WTC11 (cell line): ENCODE measurements around the gene GRIN1. TPM values are rescaled to one million over a fixed set of nuclear protein-coding genes. Genes with fewer than 3 reads are reported as not detected.

ENCODE experiments used
- ATAC-seq: fragments of 200-7000 bp; cut with Tn5 transposase; 2 replicates; pipeline ENCODE4 v1.10.0; 2021; ENCODE audit warnings: mild to moderate bottlenecking, moderate library complexity
- CTCF ChIA-PET: fragments of 300-600 bp; sonication (Branson Sonifier 250); formaldehyde crosslinking; loops from one replicate; lab custom pipeline; 2021; ENCODE audit warnings: antibody characterized with exemption; lab: Charles Lee
- POLR2A ChIA-PET: fragments of 350-600 bp; sonication (Branson Sonifier 250); formaldehyde crosslinking; loops from one replicate; lab custom pipeline; 2021; ENCODE audit warnings: antibody characterized with exemption; lab: Charles Lee
- DNase-seq: peaks from one replicate; pipeline ENCODE4 v3.0.0; 2021; ENCODE audit warnings: low spot score
- H3K27ac Mint-ChIP-seq: 2 replicates; pipeline ENCODE4 v1.8.0; 2021; ENCODE audit warnings: mixed read lengths
- H3K27me3 Mint-ChIP-seq: 2 replicates; pipeline ENCODE4 v1.8.0; 2021; ENCODE audit warnings: low read depth, mild to moderate bottlenecking, moderate library complexity, mixed read lengths
- H3K36me3 Mint-ChIP-seq: 2 replicates; pipeline ENCODE4 v1.8.0; 2021; ENCODE audit warnings: mixed read lengths
- H3K4me1 Mint-ChIP-seq: 2 replicates; pipeline ENCODE4 v1.8.0; 2022; ENCODE audit warnings: mixed read lengths
- H3K4me3 Mint-ChIP-seq: 2 replicates; pipeline ENCODE4 v1.8.0; 2021; ENCODE audit warnings: mild to moderate bottlenecking, moderate library complexity, mixed read lengths
- H3K9me3 Mint-ChIP-seq: 2 replicates; pipeline ENCODE4 v1.8.0; 2021; ENCODE audit warnings: mixed read lengths
- AR ChIP-seq: fragments of 250-450 bp; sonication (Bioruptor Pico); IDR thresholded peaks from 2 replicates; pipeline ENCODE4 v1.9.0; 2021; ENCODE audit warnings: mild to moderate bottlenecking
- EMX1 ChIP-seq: fragments of 250-450 bp; sonication (Bioruptor Pico); IDR thresholded peaks from 2 replicates; pipeline ENCODE4 v1.8.0; 2021; ENCODE audit warnings: mild to moderate bottlenecking
- ETV6 ChIP-seq: sonication (generic); formaldehyde crosslinking; IDR thresholded peaks from 2 replicates; pipeline ENCODE4 v1.8.1; 2022; ENCODE audit warnings: mild to moderate bottlenecking, missing genetic modification reagents
- FOXK1 ChIP-seq: sonication (generic); formaldehyde crosslinking; IDR thresholded peaks from 2 replicates; pipeline ENCODE4 v1.8.0; 2022; ENCODE audit warnings: mild to moderate bottlenecking, moderate library complexity, missing genetic modification reagents
- GABPB1 ChIP-seq: sonication (generic); formaldehyde crosslinking; IDR thresholded peaks from 2 replicates; pipeline ENCODE4 v1.8.1; 2023; ENCODE audit warnings: mild to moderate bottlenecking, missing genetic modification reagents
- GTF2I ChIP-seq: fragments of 250-450 bp; sonication (Bioruptor Pico); conservative IDR thresholded peaks from 2 replicates; pipeline ENCODE4 v1.4.0; 2021; ENCODE audit warnings: mild to moderate bottlenecking
- IRF2 ChIP-seq: sonication (generic); formaldehyde crosslinking; IDR thresholded peaks from 2 replicates; pipeline ENCODE4 v1.8.0; 2022; ENCODE audit warnings: low read depth, missing genetic modification reagents, borderline replicate concordance
- JAZF1 ChIP-seq: fragments of 250-450 bp; sonication (Bioruptor Pico); IDR thresholded peaks from 2 replicates; pipeline ENCODE4 v1.9.0; 2021; ENCODE audit warnings: moderate library complexity, mild to moderate bottlenecking, inconsistent platforms
- MXD4 ChIP-seq: fragments of 250-450 bp; sonication (Bioruptor Pico); IDR thresholded peaks from 2 replicates; pipeline ENCODE4 v1.8.0; 2021; ENCODE audit warnings: mild to moderate bottlenecking, moderate library complexity, borderline replicate concordance
- MYBL2 ChIP-seq: sonication (generic); formaldehyde crosslinking; IDR thresholded peaks from 2 replicates; pipeline ENCODE4 v1.8.1; 2023; ENCODE audit warnings: mild to moderate bottlenecking, moderate library complexity, missing genetic modification reagents
- NFATC4 ChIP-seq: fragments of 250-450 bp; sonication (Bioruptor Pico); IDR thresholded peaks from 2 replicates; pipeline ENCODE4 v1.9.0; 2021; ENCODE audit warnings: mild to moderate bottlenecking
- NFE2L1 ChIP-seq: sonication (generic); formaldehyde crosslinking; IDR thresholded peaks from 2 replicates; pipeline ENCODE4 v1.8.1; 2023; ENCODE audit warnings: missing genetic modification reagents
- NR1H2 ChIP-seq: sonication (generic); formaldehyde crosslinking; IDR thresholded peaks from 2 replicates; pipeline ENCODE4 v1.9.0; 2021; ENCODE audit warnings: mild to moderate bottlenecking, moderate library complexity, missing genetic modification reagents
- TCF7 ChIP-seq: sonication (generic); formaldehyde crosslinking; IDR thresholded peaks from 2 replicates; pipeline ENCODE4 v1.8.0; 2022; ENCODE audit warnings: mild to moderate bottlenecking, low read depth, missing genetic modification reagents, moderate library complexity
- TEAD4 ChIP-seq: sonication (generic); formaldehyde crosslinking; IDR thresholded peaks from 2 replicates; pipeline ENCODE4 v1.8.0; 2022; ENCODE audit warnings: mild to moderate bottlenecking, missing genetic modification reagents
- ZNF317 ChIP-seq: sonication (generic); formaldehyde crosslinking; IDR thresholded peaks from 2 replicates; pipeline ENCODE4 v1.8.1; 2023; ENCODE audit warnings: low read depth, mild to moderate bottlenecking, moderate library complexity, missing genetic modification reagents, borderline replicate concordance
- ZNF671 ChIP-seq: fragments of 250-450 bp; sonication (Bioruptor Pico); IDR thresholded peaks from 2 replicates; pipeline ENCODE4 v1.8.0; 2021; ENCODE audit warnings: mild to moderate bottlenecking
- total RNA-seq: library from RNA; stranded (reverse); gene quantifications from 3 replicates; pipeline ENCODE4 v1.2.3, GENCODE V29; 2021
- TF ChIP-seq, protein P1 (sequence below): sonication (generic); formaldehyde crosslinking; IDR thresholded peaks from 2 replicates; pipeline ENCODE4 v1.8.1; 2022; ENCODE audit warnings: low read depth, missing genetic modification reagents, borderline replicate concordance
- TF ChIP-seq, protein P2 (sequence below): sonication (generic); formaldehyde crosslinking; IDR thresholded peaks from 2 replicates; pipeline ENCODE4 v1.8.0; 2023; ENCODE audit warnings: mild to moderate bottlenecking, missing genetic modification reagents
- TF ChIP-seq, protein P3 (sequence below): sonication (generic); formaldehyde crosslinking; conservative IDR thresholded peaks from 2 replicates; pipeline ENCODE4 v1.8.1; 2023; ENCODE audit warnings: mild to moderate bottlenecking, low read depth, missing genetic modification reagents, moderate library complexity
- TF ChIP-seq, protein P4 (sequence below): fragments of 250-450 bp; sonication (Bioruptor Pico); IDR thresholded peaks from 2 replicates; pipeline ENCODE4 v1.9.0; 2021; ENCODE audit warnings: mild to moderate bottlenecking, borderline replicate concordance

GRIN1 gene
- total RNA-seq, 1 experiment from 2014 or later = 4.1 TPM

DNA sequence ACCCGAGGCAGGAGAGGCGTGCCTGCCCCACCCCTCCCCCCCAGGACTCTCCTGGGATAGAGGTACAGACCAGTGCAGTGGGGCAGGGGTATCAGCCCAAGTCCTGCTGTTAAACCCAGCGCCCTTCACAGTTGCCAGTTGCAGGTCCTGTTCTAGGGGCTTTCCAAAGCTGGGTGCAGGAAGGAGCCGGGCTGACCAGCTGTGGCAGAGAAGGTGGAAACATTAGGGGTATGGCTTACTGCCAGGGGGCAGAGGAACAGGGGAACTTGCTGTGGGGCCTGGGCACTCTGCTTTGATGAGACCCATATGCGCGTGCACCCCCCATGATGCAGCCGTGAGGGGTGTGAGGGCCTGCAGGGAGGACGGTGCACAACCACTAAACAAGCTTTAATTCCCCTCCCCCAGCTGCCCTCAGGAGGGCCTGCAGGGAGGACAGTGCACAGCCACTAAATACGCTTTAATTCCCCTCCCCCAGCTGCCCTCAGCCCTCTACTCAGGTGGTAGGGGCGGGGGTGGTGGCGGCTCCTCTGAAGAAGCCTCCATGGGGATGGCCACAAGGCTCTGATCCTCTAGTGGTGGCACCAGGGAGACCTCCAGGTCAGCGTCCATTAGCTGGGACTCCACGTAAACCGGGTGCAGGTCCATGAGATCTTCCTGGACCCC lies 31.7 kb downstream of the GRIN1 start:
- Mint-ChIP-seq H3K4me3 (no peak overlapping the region), H3K9me3 (no peaks in the 10 kb centered on the region), H3K36me3 (no peaks in the 10 kb centered on the region), H3K4me1 (peaks cover 6% of the 10 kb centered on the region), H3K27ac (no peak overlapping the region), H3K27me3 (peaks cover 51% of the 10 kb centered on the region)
- POLR2A ChIA-PET = interaction anchor here (0.8 kb wide), 1 partner anchor 84 kb away, joined by 3 read pairs; the partner anchor contains the start of gene MAN1B1
- DNase-seq (no peak), ATAC-seq (no peak)
- TF ChIP-seq ZNF317 (CRISPR knock-in tag) = no peak
- TF ChIP-seq NFATC4 (CRISPR knock-in tag) = no peak
- no peak for TF ChIP-seq TCF7 (CRISPR knock-in tag)
- TF ChIP-seq JAZF1 = no peak
- TF ChIP-seq EMX1 (CRISPR knock-in tag) = no peak
- TF ChIP-seq MYBL2 (CRISPR knock-in tag) = no peak
- TF ChIP-seq, protein P1, sequence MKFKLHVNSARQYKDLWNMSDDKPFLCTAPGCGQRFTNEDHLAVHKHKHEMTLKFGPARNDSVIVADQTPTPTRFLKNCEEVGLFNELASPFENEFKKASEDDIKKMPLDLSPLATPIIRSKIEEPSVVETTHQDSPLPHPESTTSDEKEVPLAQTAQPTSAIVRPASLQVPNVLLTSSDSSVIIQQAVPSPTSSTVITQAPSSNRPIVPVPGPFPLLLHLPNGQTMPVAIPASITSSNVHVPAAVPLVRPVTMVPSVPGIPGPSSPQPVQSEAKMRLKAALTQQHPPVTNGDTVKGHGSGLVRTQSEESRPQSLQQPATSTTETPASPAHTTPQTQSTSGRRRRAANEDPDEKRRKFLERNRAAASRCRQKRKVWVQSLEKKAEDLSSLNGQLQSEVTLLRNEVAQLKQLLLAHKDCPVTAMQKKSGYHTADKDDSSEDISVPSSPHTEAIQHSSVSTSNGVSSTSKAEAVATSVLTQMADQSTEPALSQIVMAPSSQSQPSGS = no peak
- no peak for TF ChIP-seq NFE2L1 (CRISPR knock-in tag)
- no peak for TF ChIP-seq TEAD4
- TF ChIP-seq ZNF671 (CRISPR knock-in tag) = no peak
- no peak for TF ChIP-seq ETV6 (CRISPR knock-in tag)
- no peak for TF ChIP-seq GTF2I (CRISPR knock-in tag)
- no peak for TF ChIP-seq NR1H2 (CRISPR knock-in tag)
- no peak for TF ChIP-seq GABPB1 (CRISPR knock-in tag)
- no peak for TF ChIP-seq MXD4 (CRISPR knock-in tag)
- TF ChIP-seq, protein P2, sequence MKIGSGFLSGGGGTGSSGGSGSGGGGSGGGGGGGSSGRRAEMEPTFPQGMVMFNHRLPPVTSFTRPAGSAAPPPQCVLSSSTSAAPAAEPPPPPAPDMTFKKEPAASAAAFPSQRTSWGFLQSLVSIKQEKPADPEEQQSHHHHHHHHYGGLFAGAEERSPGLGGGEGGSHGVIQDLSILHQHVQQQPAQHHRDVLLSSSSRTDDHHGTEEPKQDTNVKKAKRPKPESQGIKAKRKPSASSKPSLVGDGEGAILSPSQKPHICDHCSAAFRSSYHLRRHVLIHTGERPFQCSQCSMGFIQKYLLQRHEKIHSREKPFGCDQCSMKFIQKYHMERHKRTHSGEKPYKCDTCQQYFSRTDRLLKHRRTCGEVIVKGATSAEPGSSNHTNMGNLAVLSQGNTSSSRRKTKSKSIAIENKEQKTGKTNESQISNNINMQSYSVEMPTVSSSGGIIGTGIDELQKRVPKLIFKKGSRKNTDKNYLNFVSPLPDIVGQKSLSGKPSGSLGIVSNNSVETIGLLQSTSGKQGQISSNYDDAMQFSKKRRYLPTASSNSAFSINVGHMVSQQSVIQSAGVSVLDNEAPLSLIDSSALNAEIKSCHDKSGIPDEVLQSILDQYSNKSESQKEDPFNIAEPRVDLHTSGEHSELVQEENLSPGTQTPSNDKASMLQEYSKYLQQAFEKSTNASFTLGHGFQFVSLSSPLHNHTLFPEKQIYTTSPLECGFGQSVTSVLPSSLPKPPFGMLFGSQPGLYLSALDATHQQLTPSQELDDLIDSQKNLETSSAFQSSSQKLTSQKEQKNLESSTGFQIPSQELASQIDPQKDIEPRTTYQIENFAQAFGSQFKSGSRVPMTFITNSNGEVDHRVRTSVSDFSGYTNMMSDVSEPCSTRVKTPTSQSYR = no peak
- CTCF ChIA-PET = interaction anchor here (0.9 to 3.1 kb wide), 9 partner anchors 14 to 136 kb away, joined by 3 to 17 read pairs (median 5); partner anchors contain the start of genes RNF224 and TOR4A

- CTCF ChIA-PET = interaction anchor here (0.9 to 2.3 kb wide), 6 partner anchors 18 to 125 kb away, joined by 3 to 17 read pairs (median 4); partner anchors contain the start of gene TOR4A
- Mint-ChIP-seq H3K4me3 (no peak overlapping the region), H3K4me1 (peaks cover 6% of the 10 kb centered on the region), H3K36me3 (no peaks in the 10 kb centered on the region), H3K27ac (no peak overlapping the region), H3K9me3 (no peaks in the 10 kb centered on the region), H3K27me3 (peaks cover 45% of the 10 kb centered on the region)
- ATAC-seq = no peak
- POLR2A ChIA-PET = interaction anchor here (0.6 to 1.0 kb wide), 2 partner anchors 21 to 302 kb away, joined by 3 read pairs; no protein-coding TSS in a partner anchor
- no peak for DNase-seq
- no peak for TF ChIP-seq FOXK1 (CRISPR knock-in tag)
- no peak for TF ChIP-seq AR (CRISPR knock-in tag)
- TF ChIP-seq, protein P3, sequence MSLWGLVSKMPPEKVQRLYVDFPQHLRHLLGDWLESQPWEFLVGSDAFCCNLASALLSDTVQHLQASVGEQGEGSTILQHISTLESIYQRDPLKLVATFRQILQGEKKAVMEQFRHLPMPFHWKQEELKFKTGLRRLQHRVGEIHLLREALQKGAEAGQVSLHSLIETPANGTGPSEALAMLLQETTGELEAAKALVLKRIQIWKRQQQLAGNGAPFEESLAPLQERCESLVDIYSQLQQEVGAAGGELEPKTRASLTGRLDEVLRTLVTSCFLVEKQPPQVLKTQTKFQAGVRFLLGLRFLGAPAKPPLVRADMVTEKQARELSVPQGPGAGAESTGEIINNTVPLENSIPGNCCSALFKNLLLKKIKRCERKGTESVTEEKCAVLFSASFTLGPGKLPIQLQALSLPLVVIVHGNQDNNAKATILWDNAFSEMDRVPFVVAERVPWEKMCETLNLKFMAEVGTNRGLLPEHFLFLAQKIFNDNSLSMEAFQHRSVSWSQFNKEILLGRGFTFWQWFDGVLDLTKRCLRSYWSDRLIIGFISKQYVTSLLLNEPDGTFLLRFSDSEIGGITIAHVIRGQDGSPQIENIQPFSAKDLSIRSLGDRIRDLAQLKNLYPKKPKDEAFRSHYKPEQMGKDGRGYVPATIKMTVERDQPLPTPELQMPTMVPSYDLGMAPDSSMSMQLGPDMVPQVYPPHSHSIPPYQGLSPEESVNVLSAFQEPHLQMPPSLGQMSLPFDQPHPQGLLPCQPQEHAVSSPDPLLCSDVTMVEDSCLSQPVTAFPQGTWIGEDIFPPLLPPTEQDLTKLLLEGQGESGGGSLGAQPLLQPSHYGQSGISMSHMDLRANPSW = no peak
- TF ChIP-seq IRF2 (CRISPR knock-in tag) = no peak
- TF ChIP-seq, protein P4, sequence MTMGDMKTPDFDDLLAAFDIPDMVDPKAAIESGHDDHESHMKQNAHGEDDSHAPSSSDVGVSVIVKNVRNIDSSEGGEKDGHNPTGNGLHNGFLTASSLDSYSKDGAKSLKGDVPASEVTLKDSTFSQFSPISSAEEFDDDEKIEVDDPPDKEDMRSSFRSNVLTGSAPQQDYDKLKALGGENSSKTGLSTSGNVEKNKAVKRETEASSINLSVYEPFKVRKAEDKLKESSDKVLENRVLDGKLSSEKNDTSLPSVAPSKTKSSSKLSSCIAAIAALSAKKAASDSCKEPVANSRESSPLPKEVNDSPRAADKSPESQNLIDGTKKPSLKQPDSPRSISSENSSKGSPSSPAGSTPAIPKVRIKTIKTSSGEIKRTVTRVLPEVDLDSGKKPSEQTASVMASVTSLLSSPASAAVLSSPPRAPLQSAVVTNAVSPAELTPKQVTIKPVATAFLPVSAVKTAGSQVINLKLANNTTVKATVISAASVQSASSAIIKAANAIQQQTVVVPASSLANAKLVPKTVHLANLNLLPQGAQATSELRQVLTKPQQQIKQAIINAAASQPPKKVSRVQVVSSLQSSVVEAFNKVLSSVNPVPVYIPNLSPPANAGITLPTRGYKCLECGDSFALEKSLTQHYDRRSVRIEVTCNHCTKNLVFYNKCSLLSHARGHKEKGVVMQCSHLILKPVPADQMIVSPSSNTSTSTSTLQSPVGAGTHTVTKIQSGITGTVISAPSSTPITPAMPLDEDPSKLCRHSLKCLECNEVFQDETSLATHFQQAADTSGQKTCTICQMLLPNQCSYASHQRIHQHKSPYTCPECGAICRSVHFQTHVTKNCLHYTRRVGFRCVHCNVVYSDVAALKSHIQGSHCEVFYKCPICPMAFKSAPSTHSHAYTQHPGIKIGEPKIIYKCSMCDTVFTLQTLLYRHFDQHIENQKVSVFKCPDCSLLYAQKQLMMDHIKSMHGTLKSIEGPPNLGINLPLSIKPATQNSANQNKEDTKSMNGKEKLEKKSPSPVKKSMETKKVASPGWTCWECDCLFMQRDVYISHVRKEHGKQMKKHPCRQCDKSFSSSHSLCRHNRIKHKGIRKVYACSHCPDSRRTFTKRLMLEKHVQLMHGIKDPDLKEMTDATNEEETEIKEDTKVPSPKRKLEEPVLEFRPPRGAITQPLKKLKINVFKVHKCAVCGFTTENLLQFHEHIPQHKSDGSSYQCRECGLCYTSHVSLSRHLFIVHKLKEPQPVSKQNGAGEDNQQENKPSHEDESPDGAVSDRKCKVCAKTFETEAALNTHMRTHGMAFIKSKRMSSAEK = no peak
Observed at GRCh38 chr9:137171149-137171900, 32.4 kb downstream of the GRIN1 start.
